OCI-LY3 (cell line): ENCODE measurements around the gene GSAP.

Experiments
- CTCF ChIP-seq: fragments of 200-600, 300-600 bp; sonication (generic); IDR thresholded peaks from 2 replicates; pipeline ENCODE4 v1.5.1; 2014; ENCODE audit warnings: antibody characterized with exemption, low read length, low read depth
- EZH2phosphoT487 ChIP-seq: fragments of 200-600 bp; shearing (Covaris generic); IDR thresholded peaks from 2 replicates; pipeline ENCODE4 v1.6.1; 2018; ENCODE audit warnings: antibody characterized with exemption, mixed run types, low read depth

- no peak for TF ChIP-seq CTCF
- no peak for TF ChIP-seq EZH2phosphoT487
Observed at GRCh38 chr7:77447616-77448015, 31.5 kb upstream of the GSAP start.
